Keratinocyte (primary cell): Measurements from ENCODE around the gene PLA2G2F. TPM values are rescaled to one million over a fixed set of nuclear protein-coding genes. Genes with fewer than 3 reads are reported as not detected.
A peak's percentile ranks its signal among the peaks of the same experiment; 100 is the strongest.

Source experiments
- DNase-seq: peaks from one replicate; pipeline ENCODE4 v3.0.0-alpha.2; 2011; ENCODE audit warnings: low read depth, missing footprints, low spot score
- FAIRE-seq: peaks from 2 replicates; lab custom pipeline; 2011; peaks lifted over from hg19 to GRCh38; lab: Jason Lieb, UNC
- H2AFZ ChIP-seq: 2 replicates; pipeline ENCODE4 v1.6.0; 2012; ENCODE audit warnings: low read length, control low read depth, inconsistent platforms; ENCODE audit not compliant: control insufficient read depth
- H3K27ac ChIP-seq: 2 replicates; pipeline ENCODE4 v1.5.1; 2011; ENCODE audit warnings: low read length; ENCODE audit not compliant: control insufficient read depth, insufficient read depth
- H3K27me3 ChIP-seq: 3 replicates; pipeline ENCODE4 v1.6.0; 2011; ENCODE audit warnings: low read length; ENCODE audit not compliant: control insufficient read depth, insufficient read depth; ENCODE audit errors: extremely low read depth
- H3K36me3 ChIP-seq, 2 experiments: 2 replicates in 1 of 2; 3 replicates in 1 of 2; pipeline ENCODE4 v1.5.1; 2011; ENCODE audit warnings: low read length in 2 of 2, mild to moderate bottlenecking in 1 of 2; ENCODE audit not compliant: control insufficient read depth in 2 of 2, insufficient read depth in 2 of 2; ENCODE audit errors: extremely low read depth in 1 of 2
- H3K4me1 ChIP-seq: 3 replicates; pipeline ENCODE4 v1.5.1; 2011; ENCODE audit warnings: low read length; ENCODE audit not compliant: control insufficient read depth, insufficient read depth; ENCODE audit errors: extremely low read depth
- H3K4me2 ChIP-seq: 3 replicates; pipeline ENCODE4 v1.6.0; 2011; ENCODE audit warnings: low read depth, low read length; ENCODE audit not compliant: control insufficient read depth, insufficient read depth; ENCODE audit errors: extremely low read depth
- H3K4me3 ChIP-seq, 3 experiments: fragments of 200-600 bp in 1 of 3; sonication (generic) in 1 of 3; 2 replicates in 2 of 3; 3 replicates in 1 of 3; pipeline ENCODE4 v1.5.1; 2011 to 2016; ENCODE audit warnings: low read length in 3 of 3, mild to moderate bottlenecking in 3 of 3, control low read depth in 2 of 3, inconsistent platforms in 1 of 3, low read depth in 1 of 3, mixed read lengths in 1 of 3, mixed run types in 1 of 3, moderate library complexity in 1 of 3; ENCODE audit not compliant: control insufficient read depth in 2 of 3, insufficient read depth in 2 of 3; ENCODE audit errors: extremely low read depth in 1 of 3
- H3K79me2 ChIP-seq: 2 replicates; pipeline ENCODE4 v1.6.0; 2012; ENCODE audit warnings: low read length; ENCODE audit not compliant: control insufficient read depth, insufficient read depth
- H3K9ac ChIP-seq: 3 replicates; pipeline ENCODE4 v1.6.0; 2011; ENCODE audit warnings: low read length; ENCODE audit not compliant: control insufficient read depth, insufficient read depth; ENCODE audit errors: extremely low read depth
- H3K9me1 ChIP-seq: 3 replicates; pipeline ENCODE4 v1.6.0; 2011; ENCODE audit warnings: low read length; ENCODE audit not compliant: control insufficient read depth, insufficient read depth; ENCODE audit errors: extremely low read depth
- H3K9me3 ChIP-seq: 2 replicates; pipeline ENCODE4 v1.5.1; 2012; ENCODE audit warnings: low read depth, low read length; ENCODE audit not compliant: control insufficient read depth
- H4K20me1 ChIP-seq: 3 replicates; pipeline ENCODE4 v1.6.0; 2011; ENCODE audit warnings: low read length; ENCODE audit not compliant: control insufficient read depth, insufficient read depth; ENCODE audit errors: extremely low read depth
- CTCF ChIP-seq, 3 experiments: IDR thresholded peaks in 1 of 3; conservative IDR thresholded peaks in 1 of 3; optimal IDR thresholded peaks in 1 of 3; 2 replicates in 2 of 3; 3 replicates in 1 of 3; pipeline versions ENCODE3 to v1.5.1; 2011; ENCODE audit warnings: low read length in 3 of 3, mild to moderate bottlenecking in 3 of 3, moderate library complexity in 2 of 3, control low read depth in 1 of 3, inconsistent platforms in 1 of 3; ENCODE audit not compliant: insufficient read depth in 2 of 3; ENCODE audit errors: extremely low read depth in 1 of 3
- EZH2 ChIP-seq: IDR thresholded peaks from one replicate; pipeline ENCODE4 v1.6.1; 2012; ENCODE audit warnings: inconsistent platforms, mild to moderate bottlenecking, low read length, moderate library complexity
- dilution Hi-C: fragments of 300-500 bp; cut with MboI; formaldehyde crosslinking; loops from one replicate; pipeline ENCODE4 v1.7.0; 2020; ENCODE audit warnings: low sequenced_read_pairs; ENCODE audit not compliant: extremely low pct_ligation_motif_present
- polyA plus RNA-seq, 5 experiments: library from polyadenylated mRNA; depleted of rRNA in 3 of 5; stranded (reverse) in 3 of 5; stranded (forward) in 1 of 5; unstranded in 1 of 5; fragments of >200 nt; gene quantifications; 1 replicate in 1 of 5; 2 replicates in 3 of 5; 3 replicates in 1 of 5; pipeline versions ENCODE4 v1.2.1 to v1.2.3, GENCODE V29; 2011 to 2012; ENCODE audit warnings: missing spikeins in 2 of 5, low read depth in 1 of 5, low replicate concordance in 1 of 5

PLA2G2F gene
- polyA plus RNA-seq, 1 donor (not counting 4 experiments of a cell fraction or from before 2014, with no cell fraction given): 0.26 TPM

GRCh38 chr1:20192871-20193411 is 53.8 kb downstream of the PLA2G2F start:
- no peak overlapping the region for H3K27ac ChIP-seq
- no peaks in the 10 kb centered on the region for H3K9me3 ChIP-seq
- no peaks in the 10 kb centered on the region for H3K36me3 ChIP-seq
- FAIRE-seq (no peak), DNase-seq (no peak)
- H3K4me3 ChIP-seq: no peak overlapping the region
- no peaks in the 10 kb centered on the region for H4K20me1 ChIP-seq
- no peaks in the 10 kb centered on the region for H3K9me1 ChIP-seq
- H2AFZ ChIP-seq: no peak overlapping the region
- H3K79me2 ChIP-seq: no peaks in the 10 kb centered on the region
- peaks cover 19% of the 10 kb centered on the region for H3K4me1 ChIP-seq
- H3K4me2 ChIP-seq: no peak overlapping the region
- dilution Hi-C loops: no loop called here
- H3K27me3 ChIP-seq: peaks cover 14% of the 10 kb centered on the region
- TF ChIP-seq EZH2: no peak
- TF ChIP-seq CTCF (optimal IDR thresholded peaks at IDR 0.05 in 1 of 3, IDR thresholded peaks at IDR 0.05 in 1 of 3, conservative IDR thresholded peaks at IDR 0.05 in 1 of 3; ENCODE audit: extremely low read depth in 1 of 3, insufficient read depth in 2 of 3, low read length in 3 of 3): no peak
- H3K9ac ChIP-seq: no peak overlapping the region

GRCh38 chr1:20194224-20194623 is 55.1 kb downstream of the PLA2G2F start:
- Histone ChIP-seq H3K9me1 (no peaks in the 10 kb centered on the region), H3K4me1 (peaks cover 22% of the 10 kb centered on the region), H2AFZ (no peak overlapping the region), H3K9me3 (no peaks in the 10 kb centered on the region), H3K4me3 (no peak overlapping the region), H3K4me2 (no peak overlapping the region), H3K27ac (no peak overlapping the region), H3K27me3 (peaks cover 9% of the 10 kb centered on the region), H3K79me2 (no peaks in the 10 kb centered on the region), H3K9ac (no peak overlapping the region), H4K20me1 (no peaks in the 10 kb centered on the region), H3K36me3 (no peaks in the 10 kb centered on the region)
- TF ChIP-seq CTCF (optimal IDR thresholded peaks at IDR 0.05 in 1 of 3, IDR thresholded peaks at IDR 0.05 in 1 of 3, conservative IDR thresholded peaks at IDR 0.05 in 1 of 3; ENCODE audit: extremely low read depth in 1 of 3, insufficient read depth in 2 of 3, low read length in 3 of 3) (no peak), EZH2 (no peak)
- DNase-seq (peak; percentile 45), FAIRE-seq (peak; percentile 96)
- dilution Hi-C loops: no loop called here
